Ishikawa (cell line): Measurements from ENCODE around the gene BLTP2.

ENCODE experiments used
- CEBPB ChIP-seq: IDR thresholded peaks from 2 replicates; pipeline ENCODE4 v1.6.1; 2012
- CREB1 ChIP-seq: IDR thresholded peaks from 2 replicates; pipeline ENCODE4 v1.6.1; 2012; ENCODE audit warnings: low read depth
- EGR1 ChIP-seq: IDR thresholded peaks from 2 replicates; pipeline ENCODE4 v1.6.1; 2012
- EP300 ChIP-seq: IDR thresholded peaks from 2 replicates; pipeline ENCODE4 v1.6.1; 2012; ENCODE audit warnings: borderline replicate concordance
- FOXM1 ChIP-seq: IDR thresholded peaks from 2 replicates; pipeline ENCODE4 v1.6.1; 2012; ENCODE audit warnings: low read depth, borderline replicate concordance
- MAX ChIP-seq: IDR thresholded peaks from 2 replicates; pipeline ENCODE4 v1.6.1; 2012
- NFIC ChIP-seq: IDR thresholded peaks from 2 replicates; pipeline ENCODE4 v1.6.1; 2012
- RAD21 ChIP-seq: IDR thresholded peaks from 2 replicates; pipeline ENCODE4 v1.6.1; 2012; ENCODE audit warnings: low read depth
- REST ChIP-seq: IDR thresholded peaks from 2 replicates; pipeline ENCODE4 v1.6.1; 2012; ENCODE audit warnings: low read depth, mild to moderate bottlenecking
- TAF1 ChIP-seq: IDR thresholded peaks from 2 replicates; pipeline ENCODE4 v1.6.1; 2012; ENCODE audit warnings: low read depth, mild to moderate bottlenecking
- TCF12 ChIP-seq: IDR thresholded peaks from 2 replicates; pipeline ENCODE4 v1.6.1; 2012; ENCODE audit warnings: low read depth
- TEAD4 ChIP-seq: IDR thresholded peaks from 2 replicates; pipeline ENCODE4 v1.6.1; 2012
- USF1 ChIP-seq: IDR thresholded peaks from 2 replicates; pipeline ENCODE4 v1.6.1; 2012
- YY1 ChIP-seq: IDR thresholded peaks from 2 replicates; pipeline ENCODE4 v1.6.1; 2012; ENCODE audit warnings: low read depth
- ZBTB7A ChIP-seq: IDR thresholded peaks from 2 replicates; pipeline ENCODE4 v1.6.1; 2012; ENCODE audit warnings: low read depth

The BLTP2 gene

GRCh38 chr17:28623696-28624095 is 21.3 kb downstream of the BLTP2 start:
- no peak for TF ChIP-seq EGR1
- TF ChIP-seq TCF12, result no peak
- TF ChIP-seq TEAD4, result no peak
- TF ChIP-seq TAF1, result no peak
- TF ChIP-seq REST, result no peak
- no peak for TF ChIP-seq RAD21
- no peak for TF ChIP-seq MAX

GRCh38 chr17:28622186-28622585 is 22.8 kb downstream of the BLTP2 start:
- TF ChIP-seq MAX (no peak), FOXM1 (no peak), CEBPB (no peak), CREB1 (no peak), TAF1 (no peak), RAD21 (no peak), TEAD4 (no peak), NFIC (no peak), ZBTB7A (no peak), EP300 (no peak), REST (no peak), TCF12 (no peak), EGR1 (no peak), USF1 (no peak), YY1 (no peak)

GRCh38 chr17:28620010-28620409 is 24.9 kb downstream of the BLTP2 start:
- no peak for TF ChIP-seq MAX
- TF ChIP-seq ZBTB7A, result no peak
- no peak for TF ChIP-seq YY1
- TF ChIP-seq CREB1, result no peak
- no peak for TF ChIP-seq CEBPB
- no peak for TF ChIP-seq NFIC
- TF ChIP-seq TAF1, result no peak
- TF ChIP-seq TCF12, result no peak
- no peak for TF ChIP-seq RAD21
- TF ChIP-seq FOXM1, result no peak
- no peak for TF ChIP-seq EGR1
- no peak for TF ChIP-seq REST
- TF ChIP-seq EP300, result no peak
- TF ChIP-seq USF1, result no peak
- no peak for TF ChIP-seq TEAD4

- TF ChIP-seq EGR1 (no peak), CEBPB (no peak), RAD21 (no peak), TEAD4 (no peak), NFIC (no peak), CREB1 (no peak), TAF1 (no peak), ZBTB7A (no peak), YY1 (no peak), USF1 (no peak), TCF12 (no peak), FOXM1 (no peak), MAX (no peak), REST (no peak), EP300 (no peak)
Measured at GRCh38 chr17:28618464-28618863, 26.5 kb downstream of the BLTP2 start.
